Middle frontal gyrus (tissue), 1 donor: ENCODE data around the gene USF2.

Experiments used
- DNase-seq: peaks from one replicate; pipeline ENCODE4 v3.0.0-alpha.2; 2015; ENCODE audit warnings: low spot score; ENCODE audit errors: extremely low spot score

Gene USF2

GRCh38 chr19:35241417-35241816 is 27.3 kb upstream of the USF2 start:
- no peak for DNase-seq

DNA sequence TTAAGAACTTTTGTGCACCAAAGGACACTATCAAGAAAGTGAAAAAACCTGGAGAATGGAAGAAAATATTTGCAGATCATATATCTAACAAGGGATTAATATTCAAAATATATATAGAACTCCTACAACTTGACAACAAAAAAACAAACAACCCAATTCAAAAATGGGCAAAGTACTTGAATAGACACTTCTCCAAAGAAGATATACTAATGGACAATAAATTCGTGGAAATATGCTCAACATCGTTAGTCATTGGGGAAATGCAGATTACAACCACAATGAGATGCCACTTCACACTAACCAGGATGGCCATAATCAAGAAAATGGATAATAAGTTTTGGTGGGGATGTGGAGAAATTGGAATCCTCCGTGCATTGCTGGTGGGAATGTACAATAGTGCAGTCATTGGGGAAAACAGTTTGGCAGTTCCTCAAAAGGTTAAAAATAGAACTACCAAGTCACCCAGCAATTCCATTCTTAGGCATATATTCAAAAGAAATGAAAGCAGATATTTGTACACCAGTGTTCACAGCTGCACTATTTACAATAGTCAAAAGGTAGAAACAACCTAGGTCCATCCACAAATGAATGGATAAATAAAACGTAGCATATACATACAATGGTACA is 22.2 kb upstream of the USF2 start:
- no peak for DNase-seq

GRCh38 chr19:35247526-35248309 is 21.0 kb upstream of the USF2 start:
- no peak for DNase-seq

- DNase-seq: no peak
Observed at GRCh38 chr19:35248310-35249145, 20.2 kb upstream of the USF2 start, which contains the start of gene LSR. Gene LSR, plus strand, starts transcription at chr19:35249002. Its CDS starts 21 bp downstream, at chr19:35249023.

DNA sequence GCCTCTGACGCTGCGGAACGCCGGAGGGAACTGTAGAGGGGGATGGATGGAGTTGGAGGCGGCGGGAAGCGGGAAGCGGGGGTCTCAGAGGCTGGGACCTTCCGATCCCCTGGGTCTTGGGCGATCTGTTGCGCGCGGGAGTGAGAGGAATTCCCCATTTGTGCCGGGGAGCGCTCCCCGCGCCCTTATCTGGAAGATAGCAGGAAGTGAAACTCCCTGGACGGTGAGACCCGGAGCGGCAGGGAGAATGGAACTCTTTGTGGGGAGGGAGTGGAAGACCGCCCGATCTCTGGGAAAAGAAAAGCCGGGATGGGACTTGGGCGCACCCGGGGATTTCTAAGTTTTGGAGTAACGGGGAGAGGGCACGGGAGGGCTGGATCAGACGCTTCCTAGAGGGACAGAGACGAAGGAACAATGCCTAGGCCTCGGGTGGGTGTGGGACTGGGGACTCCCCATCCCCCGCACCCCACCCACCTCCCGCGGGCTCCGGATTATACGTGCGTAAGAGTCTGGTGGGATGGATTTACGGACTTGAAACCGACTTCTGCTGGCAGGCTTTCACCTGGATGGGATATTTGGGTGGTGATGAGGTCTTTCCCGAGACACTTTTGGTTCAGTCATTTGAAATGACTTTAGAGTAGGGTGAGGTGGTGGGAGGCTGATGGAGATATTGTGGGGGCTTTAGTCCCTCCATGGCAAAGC is 19.5 kb upstream of the USF2 start:
- DNase-seq: no peak

DNA sequence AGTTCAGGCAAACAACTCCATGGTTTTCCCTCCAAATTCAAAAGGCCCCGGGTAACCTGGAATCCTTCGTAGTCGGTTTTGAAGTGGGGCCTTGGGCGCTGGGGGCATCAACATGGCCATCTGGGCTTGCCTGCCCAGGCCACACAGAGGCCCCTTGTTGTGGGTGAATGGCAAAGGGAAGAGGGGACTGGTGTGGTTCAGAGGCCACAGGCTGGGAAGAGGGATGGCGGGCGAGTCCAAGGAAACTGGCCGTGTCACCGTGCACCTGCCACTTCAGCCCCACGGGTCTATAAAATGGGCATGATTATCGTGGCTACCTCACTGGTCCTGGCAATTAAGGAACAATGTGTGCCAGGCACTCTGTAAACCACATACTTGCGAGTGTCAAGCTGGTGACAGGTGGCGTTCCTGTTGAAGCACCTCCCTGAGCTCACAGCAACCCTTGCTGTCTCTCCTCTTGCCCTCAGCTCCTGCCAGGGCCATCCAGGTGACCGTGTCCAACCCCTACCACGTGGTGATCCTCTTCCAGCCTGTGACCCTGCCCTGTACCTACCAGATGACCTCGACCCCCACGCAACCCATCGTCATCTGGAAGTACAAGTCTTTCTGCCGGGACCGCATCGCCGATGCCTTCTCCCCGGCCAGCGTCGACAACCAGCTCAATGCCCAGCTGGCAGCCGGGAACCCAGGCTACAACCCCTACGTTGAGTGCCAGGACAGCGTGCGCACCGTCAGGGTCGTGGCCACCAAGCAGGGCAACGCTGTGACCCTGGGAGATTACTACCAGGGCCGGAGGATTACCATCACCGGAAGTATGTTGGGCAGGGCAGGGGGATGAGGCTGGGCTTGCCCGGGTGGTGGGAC is 18.7 kb upstream of the USF2 start:
- no peak for DNase-seq

- no peak for DNase-seq
Observed at GRCh38 chr19:35251456-35251855, 17.3 kb upstream of the USF2 start.

DNA sequence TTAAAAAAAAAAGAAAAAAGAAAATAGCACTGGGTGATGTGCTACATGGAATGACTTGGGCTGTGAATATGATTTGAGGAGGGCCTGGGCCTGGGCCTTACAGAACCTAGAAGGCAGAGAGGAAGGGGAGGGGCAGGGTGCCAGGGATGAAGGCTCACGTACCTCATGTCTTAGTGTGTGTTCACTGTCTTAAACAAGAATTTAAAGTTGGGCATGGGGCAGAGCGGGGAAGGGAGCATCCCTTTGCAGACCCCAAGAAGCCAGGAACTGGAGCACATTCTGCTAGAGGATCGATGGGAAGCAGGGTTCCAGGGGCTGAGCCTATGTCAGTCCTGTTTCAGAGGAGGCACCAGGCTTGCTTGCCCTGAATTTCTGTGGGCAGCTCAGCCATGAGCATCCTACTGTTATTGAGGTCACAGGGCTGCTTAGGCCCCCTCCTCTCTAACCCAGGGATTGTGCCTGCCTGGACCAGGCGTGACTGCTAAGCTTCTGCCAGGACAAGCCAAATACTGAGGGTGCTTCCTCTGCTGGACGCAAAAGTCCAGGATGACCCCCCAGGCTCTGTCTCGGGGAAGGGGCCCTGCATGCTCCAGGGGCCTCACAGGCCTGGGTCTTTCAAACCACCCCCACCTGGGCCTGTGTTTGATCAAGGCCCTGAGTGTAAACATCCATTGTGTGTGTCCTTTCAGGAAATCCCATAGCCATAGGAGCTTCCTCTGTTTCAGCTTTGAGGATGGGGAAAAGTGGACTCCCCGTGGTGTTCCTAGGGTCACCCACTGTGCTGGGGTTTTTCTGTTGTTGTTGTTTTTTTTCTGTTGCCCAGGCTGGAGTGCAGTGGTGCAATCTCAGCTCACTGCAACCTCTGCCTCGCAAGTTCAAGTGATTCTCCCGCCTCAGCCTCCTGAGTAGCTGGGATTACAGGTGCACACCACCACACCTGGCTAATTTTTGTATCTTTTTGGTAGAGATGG is 15.2 kb upstream of the USF2 start:
- no peak for DNase-seq

- DNase-seq: no peak
Observed at GRCh38 chr19:35254341-35255297, 14.1 kb upstream of the USF2 start.

GRCh38 chr19:35256566-35256965 is 12.2 kb upstream of the USF2 start:
- no peak for DNase-seq

- DNase-seq: no peak
Observed at GRCh38 chr19:35257113-35257461, 11.7 kb upstream of the USF2 start.

- DNase-seq: no peak
Observed at GRCh38 chr19:35260694-35261304, 8.0 kb upstream of the USF2 start.

- no peak for DNase-seq
Observed at GRCh38 chr19:35261356-35262100, 7.2 kb upstream of the USF2 start.

GRCh38 chr19:35262101-35262761 is 6.5 kb upstream of the USF2 start:
- DNase-seq: no peak

DNA sequence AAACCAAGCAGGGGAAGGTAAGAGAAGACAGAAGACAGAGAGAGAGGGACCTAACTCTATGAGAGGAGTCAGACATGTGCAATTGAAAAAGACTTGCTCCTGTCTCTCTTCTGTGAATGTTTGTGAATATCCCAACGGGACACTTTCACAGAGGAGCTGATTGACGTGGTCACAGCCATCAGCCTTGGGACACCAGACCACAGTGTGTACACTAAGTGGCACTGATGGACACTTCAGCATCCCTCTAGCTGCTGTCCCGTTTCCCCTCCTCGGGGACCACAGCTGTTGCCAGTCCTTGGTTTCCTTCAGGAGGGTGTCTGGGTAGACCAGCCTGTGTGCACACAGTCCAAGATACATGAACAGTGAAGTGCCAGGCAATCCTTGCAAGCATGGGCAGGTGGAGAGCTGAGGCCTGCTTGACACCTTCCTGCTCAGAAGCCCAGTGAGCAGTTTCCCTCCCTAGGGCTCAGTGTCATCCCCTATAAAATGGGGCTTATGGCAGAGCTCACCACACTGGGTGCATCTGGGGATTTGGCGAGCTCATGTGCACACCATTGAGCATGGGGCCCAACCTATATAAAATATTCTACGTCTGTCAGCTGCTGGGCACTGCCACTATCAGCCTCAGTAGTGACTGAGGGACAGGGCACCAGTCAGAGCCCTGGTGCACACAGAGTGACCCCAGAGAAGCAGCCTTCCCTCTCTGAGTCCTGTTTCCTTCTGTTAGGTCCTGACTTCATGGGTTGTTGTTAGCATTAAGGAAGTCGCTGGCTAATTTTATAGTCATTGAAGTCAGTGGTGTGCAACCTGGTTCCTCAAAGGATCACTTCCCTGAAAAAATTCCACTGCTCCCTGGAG is 4.3 kb upstream of the USF2 start:
- no peak for DNase-seq
